GM06990 (cell line): ENCODE measurements around the gene ERCC6L2.

Source experiments
- DNase-seq: peaks from one replicate; pipeline ENCODE4 v3.0.0-alpha.2; 2011; ENCODE audit not compliant: insufficient read length; ENCODE audit errors: extremely low read depth
- H3K27me3 ChIP-seq: replicated peaks from 2 replicates; pipeline ENCODE4 v1.6.0; 2011; ENCODE audit warnings: low read length; ENCODE audit not compliant: control insufficient read depth, insufficient read depth
- H3K36me3 ChIP-seq: 2 replicates; pipeline ENCODE4 v1.5.1; 2011; ENCODE audit warnings: low read length; ENCODE audit not compliant: control insufficient read depth, insufficient read depth
- H3K4me3 ChIP-seq: replicated peaks from 2 replicates; pipeline ENCODE4 v1.5.1; 2011; ENCODE audit warnings: low read depth, mild to moderate bottlenecking, control low read depth, low read length
- TF ChIP-seq, protein P1 (sequence below): IDR thresholded peaks from 2 replicates; pipeline ENCODE4 v1.5.1; 2011; ENCODE audit warnings: low read length, control low read depth, mild to moderate bottlenecking, inconsistent platforms; ENCODE audit not compliant: insufficient read depth, poor library complexity, severe bottlenecking

ERCC6L2 gene

DNA sequence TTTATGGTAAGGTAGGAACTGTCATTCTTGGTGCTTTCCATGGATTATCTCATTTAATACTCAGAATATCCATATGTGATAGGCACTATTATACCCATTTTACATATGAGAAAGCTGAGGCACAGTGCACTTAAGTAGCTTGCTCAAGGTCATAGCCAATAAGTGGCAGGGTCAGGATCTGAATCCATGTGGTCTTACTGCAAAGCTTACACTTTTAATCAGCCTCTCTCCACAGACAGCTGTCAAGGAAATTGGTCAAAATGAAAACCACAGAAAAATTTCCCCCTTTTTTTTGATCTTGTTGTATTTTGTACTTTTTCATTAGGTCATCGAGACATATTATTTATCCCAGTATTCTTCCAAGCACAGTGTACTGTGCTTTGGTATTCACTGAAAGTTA, 78.5 kb downstream of the ERCC6L2 start:
- peak; percentile 33 for DNase-seq
- TF ChIP-seq, protein P1, sequence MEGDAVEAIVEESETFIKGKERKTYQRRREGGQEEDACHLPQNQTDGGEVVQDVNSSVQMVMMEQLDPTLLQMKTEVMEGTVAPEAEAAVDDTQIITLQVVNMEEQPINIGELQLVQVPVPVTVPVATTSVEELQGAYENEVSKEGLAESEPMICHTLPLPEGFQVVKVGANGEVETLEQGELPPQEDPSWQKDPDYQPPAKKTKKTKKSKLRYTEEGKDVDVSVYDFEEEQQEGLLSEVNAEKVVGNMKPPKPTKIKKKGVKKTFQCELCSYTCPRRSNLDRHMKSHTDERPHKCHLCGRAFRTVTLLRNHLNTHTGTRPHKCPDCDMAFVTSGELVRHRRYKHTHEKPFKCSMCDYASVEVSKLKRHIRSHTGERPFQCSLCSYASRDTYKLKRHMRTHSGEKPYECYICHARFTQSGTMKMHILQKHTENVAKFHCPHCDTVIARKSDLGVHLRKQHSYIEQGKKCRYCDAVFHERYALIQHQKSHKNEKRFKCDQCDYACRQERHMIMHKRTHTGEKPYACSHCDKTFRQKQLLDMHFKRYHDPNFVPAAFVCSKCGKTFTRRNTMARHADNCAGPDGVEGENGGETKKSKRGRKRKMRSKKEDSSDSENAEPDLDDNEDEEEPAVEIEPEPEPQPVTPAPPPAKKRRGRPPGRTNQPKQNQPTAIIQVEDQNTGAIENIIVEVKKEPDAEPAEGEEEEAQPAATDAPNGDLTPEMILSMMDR = no peak
- Histone ChIP-seq H3K36me3 (no peaks in the 10 kb centered on the region), H3K4me3 (no peak overlapping the region), H3K27me3 (no peaks in the 10 kb centered on the region)

DNA sequence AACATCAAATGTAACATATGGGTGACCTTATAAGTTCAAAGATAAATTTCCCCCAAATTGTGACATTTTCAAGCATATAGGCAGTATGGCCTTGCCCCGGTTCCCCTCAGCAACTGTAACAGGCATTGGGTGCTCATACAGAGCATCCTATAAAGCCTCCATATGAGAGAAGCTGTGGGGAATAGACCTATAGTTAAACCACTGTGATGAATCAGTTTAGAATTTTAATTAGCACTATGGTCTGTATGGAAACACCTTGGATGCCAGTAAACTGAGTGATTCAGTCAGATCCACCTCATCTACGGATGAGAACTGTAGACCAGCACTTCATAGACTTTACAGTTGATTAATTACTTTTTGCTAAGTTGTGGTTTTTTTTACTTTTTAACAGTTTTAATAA, 79.4 kb downstream of the ERCC6L2 start:
- Histone ChIP-seq H3K27me3 (no peaks in the 10 kb centered on the region), H3K36me3 (no peaks in the 10 kb centered on the region), H3K4me3 (no peak overlapping the region)
- TF ChIP-seq, protein P1 = no peak
- no peak for DNase-seq

DNA sequence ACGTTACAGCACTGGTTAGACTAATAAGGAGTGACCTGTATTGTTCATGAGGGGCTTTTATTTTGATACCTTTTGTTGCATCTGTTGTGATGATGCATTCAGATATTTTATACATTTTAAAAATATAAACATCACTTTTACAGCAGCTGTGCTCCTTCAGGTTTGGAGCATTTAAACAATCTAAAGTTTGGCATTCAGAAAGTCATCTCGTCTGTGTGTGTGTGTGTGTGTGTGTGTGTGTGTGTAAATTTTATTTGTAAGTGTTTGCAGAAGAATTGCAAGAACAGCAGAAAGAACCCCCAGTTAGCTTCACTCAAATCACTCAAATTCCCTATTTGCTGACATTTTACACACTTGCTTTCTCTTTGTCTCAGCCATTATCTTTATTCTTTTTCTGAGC, 87.4 kb downstream of the ERCC6L2 start:
- DNase-seq = no peak

DNA sequence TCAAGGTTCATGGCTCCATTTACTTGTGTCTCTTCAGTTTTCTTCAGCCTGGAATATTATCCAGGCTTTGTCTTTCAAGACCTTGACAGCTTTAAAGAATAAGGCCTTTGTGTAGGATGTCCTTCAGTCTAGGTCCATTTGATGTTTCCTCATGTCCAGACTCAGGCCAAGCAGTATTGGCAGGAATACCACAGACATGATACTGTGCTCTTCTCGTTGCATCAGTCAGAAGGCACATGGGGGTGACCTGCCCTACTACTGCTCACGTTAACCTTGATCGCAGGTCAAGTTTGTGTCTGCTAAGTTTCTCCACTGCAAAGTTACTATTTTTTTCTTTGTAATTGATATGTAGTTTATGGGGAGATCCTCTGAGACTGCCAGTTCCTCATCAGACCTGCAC, 88.2 kb downstream of the ERCC6L2 start:
- no peaks in the 10 kb centered on the region for H3K27me3 ChIP-seq
- TF ChIP-seq, protein P1 = no peak
- H3K36me3 ChIP-seq = no peaks in the 10 kb centered on the region
- no peak for DNase-seq
- H3K4me3 ChIP-seq = no peak overlapping the region

More for the DNA sequence above, 87.4 kb downstream of the ERCC6L2 start:
- Histone ChIP-seq H3K36me3 (no peaks in the 10 kb centered on the region), H3K27me3 (no peaks in the 10 kb centered on the region), H3K4me3 (no peak overlapping the region)
- TF ChIP-seq, protein P1 = no peak

DNA sequence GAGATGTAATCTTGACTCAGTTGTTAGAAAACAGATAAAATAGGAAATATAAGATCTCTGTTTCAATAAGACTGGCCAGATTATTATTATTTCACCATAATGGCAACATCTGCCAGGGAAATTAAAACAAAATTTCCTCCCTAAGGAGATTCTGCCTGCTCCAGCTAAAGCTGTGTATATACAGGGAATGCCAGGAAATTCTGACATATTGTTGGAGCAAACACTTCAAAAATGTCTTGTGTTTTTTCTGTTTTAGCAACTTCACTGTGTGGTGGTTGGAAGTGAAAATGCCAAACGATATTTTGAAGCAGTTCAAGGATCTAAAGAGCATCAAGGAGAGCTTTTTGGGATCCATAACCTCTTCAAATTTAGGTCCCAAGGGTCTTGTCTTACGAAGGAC, 90.8 kb downstream of the ERCC6L2 start:
- H3K27me3 ChIP-seq = no peaks in the 10 kb centered on the region
- TF ChIP-seq, protein P1 = no peak
- no peaks in the 10 kb centered on the region for H3K36me3 ChIP-seq
- DNase-seq = no peak
- no peak overlapping the region for H3K4me3 ChIP-seq

DNA sequence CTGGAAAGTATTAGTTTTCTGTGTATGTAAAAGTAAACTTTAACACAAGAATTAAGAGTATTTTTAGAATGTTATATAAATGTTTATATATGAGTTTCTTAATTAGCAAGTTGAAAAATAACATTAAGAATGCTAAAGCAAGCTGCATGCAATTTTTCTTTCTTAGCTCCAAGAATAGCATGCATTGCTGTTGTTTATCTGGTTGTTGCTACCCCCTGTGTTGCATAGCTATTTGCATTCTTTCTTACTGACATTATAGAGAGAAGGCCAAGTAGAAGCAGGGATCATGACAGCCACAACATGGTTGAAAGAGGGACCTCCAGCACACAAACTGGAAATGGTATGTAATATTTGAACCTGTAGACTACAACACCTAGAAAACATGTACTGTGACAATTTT, 94.8 kb downstream of the ERCC6L2 start:
- Histone ChIP-seq H3K27me3 (no peaks in the 10 kb centered on the region), H3K4me3 (no peak overlapping the region), H3K36me3 (peaks cover 2% of the 10 kb centered on the region)
- TF ChIP-seq, protein P1 = no peak
- no peak for DNase-seq
